GM12872 (cell line): Measurements from ENCODE around the gene STIM2.

Experiments
- CTCF ChIP-seq: IDR thresholded peaks from 3 replicates; pipeline ENCODE4 v1.5.1; 2011; ENCODE audit warnings: low read depth, mild to moderate bottlenecking, low read length, moderate library complexity; ENCODE audit not compliant: insufficient read depth

STIM2 gene

DNA sequence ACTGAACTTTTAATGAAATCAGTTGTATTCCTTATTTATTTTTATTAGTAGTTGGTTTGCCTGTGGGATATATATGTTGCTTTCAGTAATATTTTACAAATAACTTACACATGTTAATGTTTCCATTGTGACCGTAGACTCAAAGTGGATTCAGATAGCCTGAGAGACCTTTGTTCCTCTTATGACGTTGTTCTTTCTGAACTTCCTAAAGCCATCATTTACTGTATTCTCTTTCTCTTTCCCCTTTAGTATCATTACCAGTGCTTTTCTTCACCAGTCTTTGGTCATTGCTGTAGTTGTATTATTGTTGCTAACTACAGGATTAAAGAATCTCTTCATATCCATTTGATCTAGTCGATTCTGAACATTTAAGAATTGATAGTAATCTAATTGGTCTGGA lies 4.3 kb downstream of the STIM2 start:
- TF ChIP-seq CTCF = no peak

GRCh38 chr4:26866203-26866602 lies 5.6 kb downstream of the STIM2 start:
- TF ChIP-seq CTCF = no peak

GRCh38 chr4:26866781-26867180 lies 6.1 kb downstream of the STIM2 start:
- no peak for TF ChIP-seq CTCF

DNA sequence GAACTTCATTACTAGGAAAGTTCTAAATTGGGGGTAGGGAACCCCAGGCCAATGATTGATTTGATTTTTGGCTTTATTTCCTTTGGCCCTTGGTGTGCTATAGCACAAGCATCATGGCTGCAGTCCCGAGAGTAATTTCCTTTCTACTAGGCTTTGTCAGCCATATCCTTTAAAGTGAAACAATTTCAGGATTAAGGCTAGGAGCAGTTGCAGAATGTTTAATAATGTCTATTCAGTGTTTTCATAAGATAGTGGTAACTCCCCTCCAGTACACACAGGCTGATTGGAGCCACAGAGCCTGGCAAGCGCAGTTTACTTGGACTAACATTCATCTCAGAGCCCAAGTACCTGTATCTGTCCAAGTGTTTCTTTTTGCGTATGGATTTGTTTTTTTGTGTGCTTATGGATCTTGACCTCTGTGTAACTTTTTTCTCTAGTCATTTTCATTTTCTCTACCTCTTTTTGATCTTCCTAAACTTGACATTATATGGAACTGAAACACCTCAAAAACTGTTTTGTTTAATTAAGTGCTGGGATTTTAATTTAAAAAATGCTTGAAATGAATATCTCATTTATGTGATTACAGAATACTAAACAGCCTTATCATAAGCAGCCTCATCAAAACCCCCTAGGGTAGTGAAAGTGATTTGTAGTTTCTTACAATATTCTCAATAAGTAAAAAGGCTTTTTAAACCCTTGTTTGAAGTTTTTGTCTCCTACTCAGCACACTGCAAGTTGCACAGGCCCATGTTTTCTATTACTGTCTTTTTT lies 7.5 kb downstream of the STIM2 start:
- no peak for TF ChIP-seq CTCF

GRCh38 chr4:26870576-26871262 lies 10.1 kb downstream of the STIM2 start:
- TF ChIP-seq CTCF = no peak

DNA sequence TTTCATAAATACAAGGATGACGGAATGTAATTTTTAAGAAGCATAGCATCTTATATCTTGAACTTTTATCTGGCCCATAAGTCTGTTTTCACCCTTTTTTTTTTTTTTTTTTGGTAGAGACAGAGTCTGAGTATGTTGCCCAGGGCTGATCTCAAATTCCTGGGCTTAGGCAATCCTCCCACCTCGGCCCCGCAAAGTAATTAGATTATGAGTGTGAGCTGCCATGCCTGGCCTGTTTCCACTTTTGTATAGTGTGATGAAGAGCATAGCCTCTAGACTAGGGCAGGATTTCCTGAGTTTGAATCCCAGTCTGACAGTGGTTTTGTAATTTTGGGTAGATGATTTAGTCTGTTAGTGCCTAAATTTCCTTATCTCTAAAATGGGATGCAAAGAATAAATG lies 11.0 kb downstream of the STIM2 start:
- TF ChIP-seq CTCF = no peak

- TF ChIP-seq CTCF = no peak
Measured at GRCh38 chr4:26873391-26874026, 12.9 kb downstream of the STIM2 start.
